ENCODE results near the gene ANTKMT.
A peak's percentile ranks its signal among the peaks of the same experiment; 100 is the strongest.

The ANTKMT gene

DNA sequence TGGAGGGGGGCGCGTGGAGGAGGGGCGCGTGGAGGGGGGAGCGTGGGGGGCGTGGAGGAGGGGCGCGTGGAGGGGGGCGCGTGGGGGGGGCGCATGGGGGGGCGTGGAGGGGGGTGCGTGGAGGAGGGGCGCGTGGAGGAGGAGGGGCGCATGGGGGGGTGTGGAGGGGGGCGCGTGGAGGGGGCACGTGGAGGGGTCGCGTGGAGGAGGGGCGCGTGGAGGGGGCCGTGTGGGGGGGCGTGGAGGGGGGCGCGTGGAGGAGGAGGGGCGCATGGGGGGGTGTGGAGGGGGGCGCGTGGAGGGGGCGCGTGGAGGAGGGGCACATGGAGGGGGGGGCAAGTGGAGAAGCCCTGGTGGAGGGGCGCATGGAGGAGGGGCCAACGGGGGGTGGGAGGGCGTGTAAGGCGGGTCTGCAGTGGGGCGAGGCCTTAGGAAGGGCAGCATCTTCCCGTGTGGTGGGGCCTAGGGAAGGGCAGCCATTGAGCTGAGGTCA is 46.8 kb downstream of the ANTKMT start:
- Histone ChIP-seq H3K18ac (ENCODE audit: low read length) (no peak overlapping the region), H4K91ac (ENCODE audit: low read depth, low read length) (no peak overlapping the region), H3K27me3 (ENCODE audit: insufficient read depth, low read length) (no peaks in the 10 kb centered on the region), H3K4me1 (ENCODE audit: control insufficient read depth in 1 of 2, insufficient read depth in 2 of 2, low read length in 2 of 2) (no peaks in the 10 kb centered on the region), H3K14ac (ENCODE audit: low read length) (no peak overlapping the region), H3K4me3 (ENCODE audit: low read depth, low read length) (no peak overlapping the region), H4K12ac (ENCODE audit: low read depth, low read length) (no peak overlapping the region), H3K27ac (ENCODE audit: low read depth, low read length) (no peak overlapping the region), H3K9ac (ENCODE audit: low read length) (no peak overlapping the region), H3K36me3 (ENCODE audit: control insufficient read depth in 1 of 2, insufficient read depth in 2 of 2, low read length in 2 of 2) (no peaks in the 10 kb centered on the region), H3K4ac (ENCODE audit: low read depth, low read length) (no peak overlapping the region), H3K79me1 (ENCODE audit: low read length) (no peaks in the 10 kb centered on the region), H3K9me3 (ENCODE audit: insufficient read depth, low read depth, low read length) (peaks cover 4% of the 10 kb centered on the region), H2AFZ (ENCODE audit: insufficient read depth, low read length, poor library complexity) (no peak overlapping the region), H3K4me2 (ENCODE audit: low read length) (no peak overlapping the region), H3K79me2 (ENCODE audit: control insufficient read depth, insufficient read depth, low read length, poor library complexity) (no peaks in the 10 kb centered on the region), H2BK120ac (ENCODE audit: insufficient read depth, low read length, poor library complexity) (no peak overlapping the region), H4K8ac (ENCODE audit: low read depth, low read length) (no peak overlapping the region), H2AK5ac (ENCODE audit: low read length) (no peak overlapping the region), H2BK5ac (ENCODE audit: low read depth, low read length, poor library complexity) (no peak overlapping the region), H3K23ac (ENCODE audit: low read length) (no peak overlapping the region), H2BK12ac (ENCODE audit: low read length) (no peak overlapping the region)
- DNase-seq: no peak
- no CpG with 5 or more reads among the region's 38 CpGs for WGBS (ENCODE audit: extremely low coverage, insufficient coverage, insufficient read length)

DNA sequence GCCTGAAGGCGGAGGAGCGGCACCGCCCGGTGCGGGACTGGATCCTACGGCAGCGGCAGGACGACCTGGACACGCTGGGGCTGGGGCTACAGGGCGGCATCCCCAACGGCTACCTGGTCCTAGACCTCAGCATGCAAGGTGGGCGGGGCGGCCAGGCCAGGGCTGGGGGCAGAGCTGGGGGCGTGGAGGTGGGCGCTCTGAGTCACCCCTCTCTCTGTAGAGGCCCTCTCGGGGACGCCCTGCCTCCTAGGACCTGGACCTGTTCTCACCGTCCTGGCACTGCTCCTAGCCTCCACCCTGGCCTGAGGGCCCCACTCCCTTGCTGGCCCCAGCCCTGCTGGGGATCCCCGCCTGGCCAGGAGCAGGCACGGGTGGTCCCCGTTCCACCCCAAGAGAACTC is 47.5 kb downstream of the ANTKMT start:
- Histone ChIP-seq H2AFZ (ENCODE audit: insufficient read depth, low read length, poor library complexity) (no peak overlapping the region), H4K8ac (ENCODE audit: low read depth, low read length) (no peak overlapping the region), H2BK12ac (ENCODE audit: low read length) (no peak overlapping the region), H3K27me3 (ENCODE audit: insufficient read depth, low read length) (no peaks in the 10 kb centered on the region), H3K9ac (ENCODE audit: low read length) (no peak overlapping the region), H3K9me3 (ENCODE audit: insufficient read depth, low read depth, low read length) (peaks cover 4% of the 10 kb centered on the region), H3K4me2 (ENCODE audit: low read length) (no peak overlapping the region), H2BK5ac (ENCODE audit: low read depth, low read length, poor library complexity) (no peak overlapping the region), H3K18ac (ENCODE audit: low read length) (no peak overlapping the region), H2AK5ac (ENCODE audit: low read length) (no peak overlapping the region), H3K4me3 (ENCODE audit: low read depth, low read length) (peak overlapping the region; percentile 23), H3K79me1 (ENCODE audit: low read length) (no peaks in the 10 kb centered on the region), H3K27ac (ENCODE audit: low read depth, low read length) (no peak overlapping the region), H3K4ac (ENCODE audit: low read depth, low read length) (no peak overlapping the region), H3K36me3 (ENCODE audit: control insufficient read depth in 1 of 2, insufficient read depth in 2 of 2, low read length in 2 of 2) (no peaks in the 10 kb centered on the region), H3K79me2 (ENCODE audit: control insufficient read depth, insufficient read depth, low read length, poor library complexity) (no peaks in the 10 kb centered on the region), H3K14ac (ENCODE audit: low read length) (no peak overlapping the region), H3K23ac (ENCODE audit: low read length) (no peak overlapping the region), H3K4me1 (ENCODE audit: control insufficient read depth in 1 of 2, insufficient read depth in 2 of 2, low read length in 2 of 2) (no peaks in the 10 kb centered on the region), H4K12ac (ENCODE audit: low read depth, low read length) (no peak overlapping the region), H2BK120ac (ENCODE audit: insufficient read depth, low read length, poor library complexity) (no peak overlapping the region), H4K91ac (ENCODE audit: low read depth, low read length) (no peak overlapping the region)
- DNase-seq: no peak
- WGBS (ENCODE audit: extremely low coverage, insufficient coverage, insufficient read length): no CpG with 5 or more reads among the region's 21 CpGs

DNA sequence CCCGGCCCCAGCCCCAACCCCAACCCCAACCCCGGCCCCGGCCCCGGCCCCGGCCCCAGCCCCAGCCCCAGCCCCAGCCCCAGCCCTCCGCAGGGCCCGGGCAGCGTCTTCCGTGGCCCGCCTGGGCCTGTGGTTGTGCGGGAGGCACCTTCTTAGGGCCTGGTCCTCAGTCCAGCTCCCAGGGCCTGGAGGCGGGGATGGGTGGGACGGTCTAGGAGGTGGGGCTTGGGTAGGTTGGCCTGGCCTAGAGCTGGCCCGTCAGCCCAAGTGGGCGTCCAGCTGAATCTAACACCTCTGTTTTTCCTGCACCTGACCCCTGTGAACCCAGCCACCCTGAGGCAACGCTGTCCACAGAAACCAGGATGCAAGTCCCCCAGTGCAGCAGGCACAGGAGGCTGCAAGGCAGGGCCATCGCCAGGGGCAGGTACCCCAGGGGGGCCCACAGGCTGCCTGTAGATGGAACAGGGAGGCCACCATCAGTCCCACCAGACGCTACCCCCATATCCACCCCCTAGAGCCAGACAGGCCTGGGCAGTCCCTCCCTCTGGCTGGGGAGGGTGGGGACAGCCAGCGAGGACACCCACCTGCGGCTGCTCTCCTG is 48.3 kb downstream of the ANTKMT start:
- no peak overlapping the region for H3K4ac ChIP-seq (ENCODE audit: low read depth, low read length)

DNA sequence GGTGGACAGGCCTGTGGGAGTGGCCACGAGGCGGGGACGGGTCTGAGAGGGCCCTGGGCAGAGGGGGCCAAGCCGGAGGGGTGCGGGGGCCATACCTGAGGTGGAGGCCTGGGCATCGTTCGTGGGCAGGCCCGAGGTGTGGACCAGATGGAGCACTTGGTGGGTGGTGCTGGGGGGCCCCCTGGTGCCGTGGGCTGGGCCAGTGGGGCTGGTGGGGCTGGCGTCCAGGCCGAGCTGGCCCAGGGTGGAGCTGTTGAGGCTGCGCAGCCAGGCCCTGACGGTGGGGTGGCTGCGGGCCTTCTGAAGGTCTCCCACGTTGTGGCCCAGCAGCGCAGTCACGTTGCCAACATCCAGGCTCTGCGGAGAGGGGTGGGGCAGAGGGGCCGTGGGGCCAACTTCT is 49.0 kb downstream of the ANTKMT start:
- Histone ChIP-seq H3K4me3 (ENCODE audit: low read depth, low read length) (no peak overlapping the region), H2AFZ (ENCODE audit: insufficient read depth, low read length, poor library complexity) (no peak overlapping the region), H2BK120ac (ENCODE audit: insufficient read depth, low read length, poor library complexity) (no peak overlapping the region), H2AK5ac (ENCODE audit: low read length) (no peak overlapping the region), H2BK5ac (ENCODE audit: low read depth, low read length, poor library complexity) (no peak overlapping the region), H3K18ac (ENCODE audit: low read length) (no peak overlapping the region), H3K4me1 (ENCODE audit: control insufficient read depth in 1 of 2, insufficient read depth in 2 of 2, low read length in 2 of 2) (no peaks in the 10 kb centered on the region), H3K23ac (ENCODE audit: low read length) (no peak overlapping the region), H4K8ac (ENCODE audit: low read depth, low read length) (no peak overlapping the region), H3K4me2 (ENCODE audit: low read length) (no peak overlapping the region), H4K12ac (ENCODE audit: low read depth, low read length) (no peak overlapping the region), H3K9me3 (ENCODE audit: insufficient read depth, low read depth, low read length) (peaks cover 2% of the 10 kb centered on the region), H3K4ac (ENCODE audit: low read depth, low read length) (no peak overlapping the region), H3K36me3 (ENCODE audit: control insufficient read depth in 1 of 2, insufficient read depth in 2 of 2, low read length in 2 of 2) (no peaks in the 10 kb centered on the region), H3K9ac (ENCODE audit: low read length) (no peak overlapping the region), H3K27me3 (ENCODE audit: insufficient read depth, low read length) (no peaks in the 10 kb centered on the region), H4K91ac (ENCODE audit: low read depth, low read length) (no peak overlapping the region), H2BK12ac (ENCODE audit: low read length) (no peak overlapping the region), H3K14ac (ENCODE audit: low read length) (no peak overlapping the region), H3K79me2 (ENCODE audit: control insufficient read depth, insufficient read depth, low read length, poor library complexity) (no peaks in the 10 kb centered on the region), H3K79me1 (ENCODE audit: low read length) (no peaks in the 10 kb centered on the region), H3K27ac (ENCODE audit: low read depth, low read length) (no peak overlapping the region)
- no peak for DNase-seq
- no CpG with 5 or more reads among the region's 19 CpGs for WGBS (ENCODE audit: extremely low coverage, insufficient coverage, insufficient read length)

More for the DNA sequence above, 48.3 kb downstream of the ANTKMT start:
- H3K4me2 ChIP-seq (ENCODE audit: low read length): no peak overlapping the region
- H2BK12ac ChIP-seq (ENCODE audit: low read length): no peak overlapping the region
- no peak overlapping the region for H2BK120ac ChIP-seq (ENCODE audit: insufficient read depth, low read length, poor library complexity)
- no peak overlapping the region for H4K12ac ChIP-seq (ENCODE audit: low read depth, low read length)
- no peak overlapping the region for H2AFZ ChIP-seq (ENCODE audit: insufficient read depth, low read length, poor library complexity)
- H3K18ac ChIP-seq (ENCODE audit: low read length): no peak overlapping the region
- no peak overlapping the region for H4K8ac ChIP-seq (ENCODE audit: low read depth, low read length)
- no CpG with 5 or more reads among the region's 20 CpGs for WGBS (ENCODE audit: extremely low coverage, insufficient coverage, insufficient read length)
- no peaks in the 10 kb centered on the region for H3K79me2 ChIP-seq (ENCODE audit: control insufficient read depth, insufficient read depth, low read length, poor library complexity)
- no peak overlapping the region for H3K27ac ChIP-seq (ENCODE audit: low read depth, low read length)
- no peak overlapping the region for H4K91ac ChIP-seq (ENCODE audit: low read depth, low read length)
- no peaks in the 10 kb centered on the region for H3K36me3 ChIP-seq (ENCODE audit: control insufficient read depth in 1 of 2, insufficient read depth in 2 of 2, low read length in 2 of 2)
- no peaks in the 10 kb centered on the region for H3K4me1 ChIP-seq (ENCODE audit: control insufficient read depth in 1 of 2, insufficient read depth in 2 of 2, low read length in 2 of 2)
- no peaks in the 10 kb centered on the region for H3K79me1 ChIP-seq (ENCODE audit: low read length)
- H2AK5ac ChIP-seq (ENCODE audit: low read length): no peak overlapping the region
- peaks cover 4% of the 10 kb centered on the region for H3K9me3 ChIP-seq (ENCODE audit: insufficient read depth, low read depth, low read length)
- H3K9ac ChIP-seq (ENCODE audit: low read length): no peak overlapping the region
- no peak overlapping the region for H2BK5ac ChIP-seq (ENCODE audit: low read depth, low read length, poor library complexity)
- no peak overlapping the region for H3K4me3 ChIP-seq (ENCODE audit: low read depth, low read length)
- DNase-seq: no peak
- H3K23ac ChIP-seq (ENCODE audit: low read length): no peak overlapping the region
- no peaks in the 10 kb centered on the region for H3K27me3 ChIP-seq (ENCODE audit: insufficient read depth, low read length)
- H3K14ac ChIP-seq (ENCODE audit: low read length): no peak overlapping the region
